ENCODE measurements around the gene STYXL2.

Gene STYXL2

DNA sequence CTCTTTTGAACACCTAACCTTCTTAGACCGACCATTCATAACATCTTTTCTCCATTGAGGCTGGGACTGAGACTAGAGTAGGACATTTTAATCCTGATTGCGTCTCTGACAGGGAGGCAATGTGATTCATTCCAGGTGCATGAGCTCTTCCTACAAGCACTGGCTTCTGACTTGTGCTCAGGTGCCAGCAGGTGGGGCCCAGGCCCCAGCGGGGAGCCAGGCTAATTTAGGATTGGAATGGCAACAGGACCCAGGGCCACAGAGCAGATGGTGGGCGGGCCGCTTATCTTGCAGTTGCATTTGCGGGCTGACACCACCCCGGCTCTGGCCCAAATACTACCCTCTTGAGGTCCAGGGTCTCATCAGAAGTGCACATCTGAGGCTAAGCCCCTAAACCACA, 7.8 kb upstream of the STYXL2 start:
- no peak for DNase-seq (ENCODE audit: low spot score)
- Histone ChIP-seq H3K27ac (no peak overlapping the region), H3K4me3 (no peak overlapping the region)
- TF ChIP-seq, protein P1, sequence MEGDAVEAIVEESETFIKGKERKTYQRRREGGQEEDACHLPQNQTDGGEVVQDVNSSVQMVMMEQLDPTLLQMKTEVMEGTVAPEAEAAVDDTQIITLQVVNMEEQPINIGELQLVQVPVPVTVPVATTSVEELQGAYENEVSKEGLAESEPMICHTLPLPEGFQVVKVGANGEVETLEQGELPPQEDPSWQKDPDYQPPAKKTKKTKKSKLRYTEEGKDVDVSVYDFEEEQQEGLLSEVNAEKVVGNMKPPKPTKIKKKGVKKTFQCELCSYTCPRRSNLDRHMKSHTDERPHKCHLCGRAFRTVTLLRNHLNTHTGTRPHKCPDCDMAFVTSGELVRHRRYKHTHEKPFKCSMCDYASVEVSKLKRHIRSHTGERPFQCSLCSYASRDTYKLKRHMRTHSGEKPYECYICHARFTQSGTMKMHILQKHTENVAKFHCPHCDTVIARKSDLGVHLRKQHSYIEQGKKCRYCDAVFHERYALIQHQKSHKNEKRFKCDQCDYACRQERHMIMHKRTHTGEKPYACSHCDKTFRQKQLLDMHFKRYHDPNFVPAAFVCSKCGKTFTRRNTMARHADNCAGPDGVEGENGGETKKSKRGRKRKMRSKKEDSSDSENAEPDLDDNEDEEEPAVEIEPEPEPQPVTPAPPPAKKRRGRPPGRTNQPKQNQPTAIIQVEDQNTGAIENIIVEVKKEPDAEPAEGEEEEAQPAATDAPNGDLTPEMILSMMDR (IDR thresholded peaks at IDR 0.05): no peak

DNA sequence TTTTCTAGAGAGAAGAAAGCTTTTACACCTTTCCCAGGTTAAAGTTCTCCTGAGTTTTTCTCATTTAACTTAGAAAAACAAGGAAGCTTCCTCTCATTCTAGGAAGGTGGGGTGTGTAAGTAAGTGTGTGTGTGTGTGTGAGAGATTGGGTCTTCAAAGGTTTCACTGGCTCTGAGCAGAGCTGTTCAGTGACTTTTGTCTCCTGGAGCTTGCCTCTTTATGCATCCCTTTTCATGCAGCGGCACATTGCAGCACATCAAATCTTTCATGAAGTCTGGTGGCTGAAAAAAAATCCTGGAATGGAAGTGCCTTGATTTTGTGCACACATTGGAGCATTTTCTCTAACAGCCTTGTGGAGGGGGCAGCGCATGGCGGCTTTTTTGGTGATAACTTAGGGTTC, 7.1 kb upstream of the STYXL2 start:
- Histone ChIP-seq H3K27ac (no peak overlapping the region), H3K4me3 (no peak overlapping the region)
- TF ChIP-seq, protein P1 (IDR thresholded peaks at IDR 0.05): no peak
- DNase-seq (ENCODE audit: low spot score): no peak

DNA sequence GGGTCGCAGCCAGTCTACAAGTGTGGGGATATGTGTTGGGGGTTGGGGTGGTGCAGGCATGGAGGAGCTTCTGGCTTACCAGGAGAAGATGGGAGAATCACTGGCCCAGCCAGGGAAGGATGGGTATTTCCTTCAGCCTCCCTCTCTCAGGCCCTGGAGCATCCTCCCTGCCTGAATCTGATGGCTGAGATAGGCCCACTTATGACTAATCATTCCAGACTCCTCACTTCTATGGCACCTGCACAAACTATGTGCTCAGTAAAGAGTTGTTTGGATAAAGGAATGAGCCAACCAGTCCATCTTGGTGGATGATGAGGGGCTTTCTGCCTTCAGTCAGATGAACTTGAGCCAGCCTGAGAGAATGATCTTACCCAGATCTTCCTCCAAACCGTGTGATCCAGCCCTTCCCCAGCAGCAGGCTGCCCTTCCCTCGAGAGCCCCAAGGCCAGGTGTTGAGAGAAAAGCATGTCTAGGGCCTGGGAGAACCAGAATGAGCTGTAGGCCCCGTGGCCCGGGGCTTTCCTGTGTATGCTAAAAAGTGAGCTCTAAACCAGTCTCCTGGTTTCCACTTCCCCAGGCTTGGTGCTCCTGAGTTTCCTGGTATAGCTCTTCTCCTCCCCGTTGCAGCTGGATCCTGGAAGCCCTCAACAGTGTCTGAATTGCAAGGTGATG, 5.0 kb upstream of the STYXL2 start:
- Histone ChIP-seq H3K27ac (no peak overlapping the region), H3K4me3 (no peak overlapping the region)
- TF ChIP-seq, protein P1 (IDR thresholded peaks at IDR 0.05): no peak
- no peak for DNase-seq (ENCODE audit: low spot score)

DNA sequence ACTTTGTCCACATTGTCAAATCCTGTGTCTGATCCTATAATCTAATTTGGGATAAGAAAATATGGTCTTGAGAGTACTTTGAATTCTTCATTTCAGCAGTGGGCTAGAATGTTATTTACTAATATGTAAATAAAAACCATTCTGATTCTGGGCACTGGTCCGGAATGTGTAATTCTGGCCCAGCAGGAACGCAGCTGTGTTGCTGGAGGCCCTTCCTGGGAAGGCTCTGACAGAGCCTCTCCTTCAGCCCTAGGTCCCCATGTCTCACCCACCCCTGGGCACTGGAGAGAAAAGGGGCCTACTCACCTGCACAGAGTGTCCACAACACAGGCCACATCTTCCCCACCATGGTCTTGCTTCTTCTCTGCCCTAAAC, 3.9 kb upstream of the STYXL2 start:
- TF ChIP-seq, protein P1 (IDR thresholded peaks at IDR 0.05): no peak
- Histone ChIP-seq H3K4me3 (no peak overlapping the region), H3K27ac (peak overlapping the region in 1 of 2 donors; percentile 45)
- DNase-seq (ENCODE audit: low spot score): no peak

DNA sequence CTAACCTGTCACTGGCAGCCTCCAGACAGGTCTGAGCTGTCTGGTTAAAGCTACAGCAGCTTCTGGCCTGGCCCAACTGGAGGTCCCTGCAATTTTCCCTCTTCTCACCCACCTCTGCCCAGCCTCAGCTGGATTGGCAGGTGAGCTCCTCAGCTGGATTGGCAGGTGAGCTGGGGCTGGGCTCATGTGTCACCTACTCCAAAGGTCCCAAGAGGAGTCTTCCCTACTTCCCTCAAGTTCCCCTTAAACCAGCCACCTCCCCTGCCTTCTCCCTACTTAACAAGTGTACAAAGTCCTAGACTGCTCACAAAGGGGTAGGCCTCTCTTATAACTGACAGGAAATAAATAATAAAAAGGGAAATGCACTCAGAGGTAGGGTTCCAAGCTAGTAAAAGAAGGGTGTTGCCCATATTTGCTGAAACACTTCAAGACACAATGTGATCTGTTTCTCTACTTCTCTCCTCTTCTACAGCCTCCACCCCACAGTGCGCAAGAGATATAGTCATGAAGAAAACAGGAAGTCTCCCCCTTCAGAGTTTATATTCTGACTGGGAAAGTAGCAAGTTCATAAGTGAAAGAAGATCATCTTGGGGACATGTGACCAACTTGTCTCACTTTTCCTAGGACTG, 3.4 kb upstream of the STYXL2 start, which contains the start of gene GPA33:
TSS of gene GPA33 (minus strand) at position 64 of the 629 bp plus-strand sequence. CDS start 90 bp downstream, outside the sequence.
- peak within 1 kb of the TSS in 1 of 2 donors; percentile 45 for H3K27ac ChIP-seq
- H3K4me3 ChIP-seq: no peak within 1 kb of the TSS
- TF ChIP-seq, protein P1 (IDR thresholded peaks at IDR 0.05): no peak
- no peak for DNase-seq (ENCODE audit: low spot score)

DNA sequence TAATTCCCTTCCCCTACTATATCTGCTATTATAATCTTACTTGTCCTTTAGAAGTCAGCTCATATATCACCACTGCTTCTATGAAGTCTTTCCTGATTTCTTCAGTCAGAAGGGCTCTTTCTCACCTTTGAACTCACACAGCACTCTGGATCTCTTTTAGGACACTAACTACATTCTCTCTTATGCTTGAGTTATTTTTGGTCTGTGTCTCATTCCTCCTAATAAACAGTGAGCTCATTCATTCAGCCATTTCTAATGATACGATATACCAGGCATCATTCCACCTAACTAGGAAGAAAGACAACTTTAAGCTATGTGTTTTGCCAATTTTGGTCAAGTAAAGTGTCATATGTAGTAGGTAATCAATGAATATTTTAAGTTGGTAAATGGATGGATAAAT, 1.2 kb upstream of the STYXL2 start:
- TF ChIP-seq, protein P1 (IDR thresholded peaks at IDR 0.05): no peak
- H3K27ac ChIP-seq: no peak overlapping the region
- no peak for DNase-seq (ENCODE audit: low spot score)
- no peak overlapping the region for H3K4me3 ChIP-seq

DNA sequence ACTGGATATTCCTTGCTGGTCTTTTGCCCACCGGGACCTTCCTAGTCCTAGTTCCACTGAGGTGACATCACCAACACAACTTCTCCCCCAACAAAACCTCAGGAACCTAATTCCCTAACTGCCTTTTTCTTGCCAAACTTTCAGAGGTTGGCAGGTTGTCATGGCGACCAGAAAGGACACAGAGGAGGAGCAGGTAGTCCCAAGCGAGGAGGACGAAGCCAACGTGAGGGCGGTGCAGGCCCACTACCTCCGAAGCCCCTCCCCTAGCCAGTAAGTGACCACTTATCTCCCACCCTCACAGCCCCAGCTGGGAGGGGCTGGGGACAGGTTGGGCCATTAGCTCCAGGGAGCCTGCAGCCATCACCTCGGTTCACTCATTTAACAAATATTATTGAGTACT, 815 bp downstream of the STYXL2 start:
- TF ChIP-seq, protein P1 (IDR thresholded peaks at IDR 0.05): no peak
- Histone ChIP-seq H3K4me3 (peak overlapping the region; percentile 27), H3K27ac (peak overlapping the region; percentile 9 to 51)
- DNase-seq (ENCODE audit: low spot score): peak; percentile 57
